ENCODE data around the gene CLP1. TPM values are rescaled to one million over a fixed set of nuclear protein-coding genes. Genes with fewer than 3 reads are reported as not detected.

CLP1 gene
- total RNA-seq, 2 experiments from 2014 or later: 21.8 to 24.2 TPM

- no peak overlapping the region for H3K4me3 Mint-ChIP-seq
- H3K9me3 Mint-ChIP-seq: no peaks in the 10 kb centered on the region
- ChIA-PET CTCF (no interaction called here), POLR2A (interaction anchor here (0.6 kb wide), 1 partner anchor 30 kb away, joined by 3 read pairs; no protein-coding TSS in a partner anchor)
- no peaks in the 10 kb centered on the region for H3K4me1 ChIP-seq (ENCODE audit: insufficient read depth, low read length)
- DNase-seq (no peak), ATAC-seq (ENCODE audit: poor library complexity) (no peak)
- no peaks in the 10 kb centered on the region for H3K4me1 Mint-ChIP-seq (ENCODE audit: low read depth)
- no peak overlapping the region for H3K27ac Mint-ChIP-seq
- peaks cover 69% of the 10 kb centered on the region for H3K36me3 ChIP-seq (ENCODE audit: insufficient read depth, low read length)
- H3K4me3 ChIP-seq (ENCODE audit: low read length): no peak overlapping the region
- no peak overlapping the region for H3K27ac ChIP-seq (ENCODE audit: low read depth in 1 of 2, low read length in 2 of 2)
- H3K27me3 Mint-ChIP-seq: no peaks in the 10 kb centered on the region
- no peaks in the 10 kb centered on the region for H3K9me3 ChIP-seq (ENCODE audit: control insufficient read depth in 1 of 2, insufficient read depth in 1 of 2, low read length in 2 of 2)
- no peak for TF ChIP-seq CTCF (IDR thresholded peaks at IDR 0.05)
- intact Hi-C loops (cut with DNase I, micrococcal nuclease): no loop called here
- H3K27me3 ChIP-seq (ENCODE audit: control insufficient read depth in 1 of 2, insufficient read depth in 2 of 2, low read length in 2 of 2): no peaks in the 10 kb centered on the region
- H3K36me3 Mint-ChIP-seq (ENCODE audit: low read depth): peaks cover 81% of the 10 kb centered on the region
Observed at GRCh38 chr11:57698843-57699365, 41.3 kb downstream of the CLP1 start.

GRCh38 chr11:57699813-57700212 lies 42.3 kb downstream of the CLP1 start:
- intact Hi-C loops (cut with DNase I, micrococcal nuclease): no loop called here
- Histone ChIP-seq H3K4me3 (ENCODE audit: low read length) (no peak overlapping the region), H3K27ac (ENCODE audit: low read depth in 1 of 2, low read length in 2 of 2) (no peak overlapping the region), H3K9me3 (ENCODE audit: control insufficient read depth in 1 of 2, insufficient read depth in 1 of 2, low read length in 2 of 2) (no peaks in the 10 kb centered on the region), H3K27me3 (ENCODE audit: control insufficient read depth in 1 of 2, insufficient read depth in 2 of 2, low read length in 2 of 2) (no peaks in the 10 kb centered on the region), H3K36me3 (ENCODE audit: insufficient read depth, low read length) (peaks cover 68% of the 10 kb centered on the region), H3K4me1 (ENCODE audit: insufficient read depth, low read length) (no peaks in the 10 kb centered on the region)
- ChIA-PET CTCF (no interaction called here), POLR2A (no interaction called here)
- H3K4me3 Mint-ChIP-seq: no peak overlapping the region
- no peaks in the 10 kb centered on the region for H3K4me1 Mint-ChIP-seq (ENCODE audit: low read depth)
- no peak for TF ChIP-seq CTCF (IDR thresholded peaks at IDR 0.05)
- ATAC-seq (ENCODE audit: poor library complexity) (no peak), DNase-seq (no peak)
- no peak overlapping the region for H3K27ac Mint-ChIP-seq
- peaks cover 83% of the 10 kb centered on the region for H3K36me3 Mint-ChIP-seq (ENCODE audit: low read depth)
- H3K9me3 Mint-ChIP-seq: no peaks in the 10 kb centered on the region
- H3K27me3 Mint-ChIP-seq: no peaks in the 10 kb centered on the region

GRCh38 chr11:57700425-57700824 lies 42.9 kb downstream of the CLP1 start:
- Mint-ChIP-seq H3K27me3 (no peaks in the 10 kb centered on the region), H3K27ac (no peak overlapping the region), H3K4me3 (no peak overlapping the region), H3K36me3 (ENCODE audit: low read depth) (peaks cover 79% of the 10 kb centered on the region), H3K4me1 (ENCODE audit: low read depth) (no peaks in the 10 kb centered on the region), H3K9me3 (no peaks in the 10 kb centered on the region)
- Histone ChIP-seq H3K4me3 (ENCODE audit: low read length) (no peak overlapping the region), H3K4me1 (ENCODE audit: insufficient read depth, low read length) (no peaks in the 10 kb centered on the region), H3K9me3 (ENCODE audit: control insufficient read depth in 1 of 2, insufficient read depth in 1 of 2, low read length in 2 of 2) (no peaks in the 10 kb centered on the region), H3K36me3 (ENCODE audit: insufficient read depth, low read length) (peaks cover 62% of the 10 kb centered on the region), H3K27me3 (ENCODE audit: control insufficient read depth in 1 of 2, insufficient read depth in 2 of 2, low read length in 2 of 2) (no peaks in the 10 kb centered on the region), H3K27ac (ENCODE audit: low read depth in 1 of 2, low read length in 2 of 2) (no peak overlapping the region)
- TF ChIP-seq CTCF (IDR thresholded peaks at IDR 0.05): no peak
- CTCF ChIA-PET: no interaction called here
- DNase-seq: no peak
- POLR2A ChIA-PET: interaction anchor here (0.7 kb wide), 1 partner anchor 12 kb away, joined by 3 read pairs; the partner anchor contains the start of gene MED19
- no peak for ATAC-seq (ENCODE audit: poor library complexity)
- intact Hi-C loops (cut with DNase I, micrococcal nuclease): no loop called here
